Inferior parietal cortex (tissue), 1 donor: ENCODE measurements around the gene TMTC2.

Experiments used
- DNase-seq: peaks from one replicate; pipeline ENCODE4 v3.0.0-alpha.2; 2016; ENCODE audit errors: extremely low spot score

The TMTC2 gene

GRCh38 chr12:83010169-83010804, 323.6 kb downstream of the TMTC2 start:
- no peak for DNase-seq

GRCh38 chr12:83015390-83016217, 328.9 kb downstream of the TMTC2 start:
- no peak for DNase-seq

- peak; percentile 66 for DNase-seq
Observed at GRCh38 chr12:83016218-83016835, 329.6 kb downstream of the TMTC2 start.

GRCh38 chr12:83016991-83017390, 330.3 kb downstream of the TMTC2 start:
- no peak for DNase-seq

- DNase-seq = no peak
Observed at GRCh38 chr12:83018088-83018487, 331.4 kb downstream of the TMTC2 start.

GRCh38 chr12:83027021-83027723, 340.5 kb downstream of the TMTC2 start:
- no peak for DNase-seq

GRCh38 chr12:83031196-83031595, 344.5 kb downstream of the TMTC2 start:
- DNase-seq = no peak

GRCh38 chr12:83036847-83037246, 350.1 kb downstream of the TMTC2 start:
- no peak for DNase-seq

GRCh38 chr12:83039413-83039812, 352.7 kb downstream of the TMTC2 start:
- no peak for DNase-seq

GRCh38 chr12:83040339-83040738, 353.6 kb downstream of the TMTC2 start:
- no peak for DNase-seq

GRCh38 chr12:83040991-83041390, 354.3 kb downstream of the TMTC2 start:
- no peak for DNase-seq

GRCh38 chr12:83042441-83043200, 355.9 kb downstream of the TMTC2 start:
- DNase-seq = no peak

GRCh38 chr12:83044736-83045135, 358.0 kb downstream of the TMTC2 start:
- DNase-seq = no peak

- no peak for DNase-seq
Observed at GRCh38 chr12:83046019-83046418, 359.3 kb downstream of the TMTC2 start.

GRCh38 chr12:83049306-83049705, 362.6 kb downstream of the TMTC2 start:
- no peak for DNase-seq

GRCh38 chr12:83052890-83053541, 366.3 kb downstream of the TMTC2 start:
- no peak for DNase-seq

- no peak for DNase-seq
Observed at GRCh38 chr12:83057436-83057835, 370.7 kb downstream of the TMTC2 start.

GRCh38 chr12:83059107-83059506, 372.4 kb downstream of the TMTC2 start:
- DNase-seq = no peak

GRCh38 chr12:83065562-83065961, 378.9 kb downstream of the TMTC2 start:
- DNase-seq = no peak

GRCh38 chr12:83067981-83068380, 381.3 kb downstream of the TMTC2 start:
- DNase-seq = no peak

GRCh38 chr12:83074358-83074894, 387.7 kb downstream of the TMTC2 start:
- no peak for DNase-seq
